Fibroblast of mammary gland (primary cell): ENCODE data around the gene CLCN2.
"Not testable (repeated sequence)": the region's sequence is repeated elsewhere in the genome, so short reads cannot be mapped to it uniquely, and the experiment has no call there.

Experiments
- DNase-seq: peaks from one replicate; pipeline ENCODE4 v3.0.0-alpha.2; 2010; ENCODE audit warnings: low read depth
- H3K4me3 ChIP-seq: 2 replicates; pipeline ENCODE4 v1.5.1; 2011; ENCODE audit warnings: low read depth, mild to moderate bottlenecking, low read length, moderate library complexity; ENCODE audit not compliant: control insufficient read depth
- TF ChIP-seq, protein P1 (sequence below): conservative IDR thresholded peaks from 2 replicates; pipeline ENCODE4 v1.5.1; 2011; ENCODE audit warnings: low read depth, low read length, inconsistent platforms; ENCODE audit not compliant: control insufficient read depth, insufficient read depth

The CLCN2 gene

DNA sequence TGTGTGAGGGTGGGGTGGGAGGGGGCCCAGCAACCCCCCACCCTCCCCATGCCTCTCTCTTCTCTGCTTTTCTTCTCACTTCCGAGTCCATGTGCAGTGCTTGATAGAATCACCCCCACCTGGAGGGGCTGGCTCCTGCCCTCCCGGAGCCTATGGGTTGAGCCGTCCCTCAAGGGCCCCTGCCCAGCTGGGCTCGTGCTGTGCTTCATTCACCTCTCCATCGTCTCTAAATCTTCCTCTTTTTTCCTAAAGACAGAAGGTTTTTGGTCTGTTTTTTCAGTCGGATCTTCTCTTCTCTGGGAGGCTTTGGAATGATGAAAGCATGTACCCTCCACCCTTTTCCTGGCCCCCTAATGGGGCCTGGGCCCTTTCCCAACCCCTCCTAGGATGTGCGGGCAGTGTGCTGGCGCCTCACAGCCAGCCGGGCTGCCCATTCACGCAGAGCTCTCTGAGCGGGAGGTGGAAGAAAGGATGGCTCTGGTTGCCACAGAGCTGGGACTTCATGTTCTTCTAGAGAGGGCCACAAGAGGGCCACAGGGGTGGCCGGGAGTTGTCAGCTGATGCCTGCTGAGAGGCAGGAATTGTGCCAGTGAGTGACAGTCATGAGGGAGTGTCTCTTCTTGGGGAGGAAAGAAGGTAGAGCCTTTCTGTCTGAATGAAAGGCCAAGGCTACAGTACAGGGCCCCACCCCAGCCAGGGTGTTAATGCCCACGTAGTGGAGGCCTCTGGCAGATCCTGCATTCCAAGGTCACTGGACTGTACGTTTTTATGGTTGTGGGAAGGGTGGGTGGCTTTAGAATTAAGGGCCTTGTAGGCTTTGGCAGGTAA is 15.9 kb downstream of the CLCN2 start:
- no peak overlapping the region for H3K4me3 ChIP-seq
- TF ChIP-seq, protein P1, sequence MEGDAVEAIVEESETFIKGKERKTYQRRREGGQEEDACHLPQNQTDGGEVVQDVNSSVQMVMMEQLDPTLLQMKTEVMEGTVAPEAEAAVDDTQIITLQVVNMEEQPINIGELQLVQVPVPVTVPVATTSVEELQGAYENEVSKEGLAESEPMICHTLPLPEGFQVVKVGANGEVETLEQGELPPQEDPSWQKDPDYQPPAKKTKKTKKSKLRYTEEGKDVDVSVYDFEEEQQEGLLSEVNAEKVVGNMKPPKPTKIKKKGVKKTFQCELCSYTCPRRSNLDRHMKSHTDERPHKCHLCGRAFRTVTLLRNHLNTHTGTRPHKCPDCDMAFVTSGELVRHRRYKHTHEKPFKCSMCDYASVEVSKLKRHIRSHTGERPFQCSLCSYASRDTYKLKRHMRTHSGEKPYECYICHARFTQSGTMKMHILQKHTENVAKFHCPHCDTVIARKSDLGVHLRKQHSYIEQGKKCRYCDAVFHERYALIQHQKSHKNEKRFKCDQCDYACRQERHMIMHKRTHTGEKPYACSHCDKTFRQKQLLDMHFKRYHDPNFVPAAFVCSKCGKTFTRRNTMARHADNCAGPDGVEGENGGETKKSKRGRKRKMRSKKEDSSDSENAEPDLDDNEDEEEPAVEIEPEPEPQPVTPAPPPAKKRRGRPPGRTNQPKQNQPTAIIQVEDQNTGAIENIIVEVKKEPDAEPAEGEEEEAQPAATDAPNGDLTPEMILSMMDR: peak; percentile 43
- peak; percentile 67 for DNase-seq

GRCh38 chr3:184344579-184345316 is 16.7 kb downstream of the CLCN2 start:
- no peak overlapping the region for H3K4me3 ChIP-seq
- DNase-seq: no peak
- TF ChIP-seq, protein P1: no peak

- no peak overlapping the region for H3K4me3 ChIP-seq
- no peak for DNase-seq
- TF ChIP-seq, protein P1: no peak
Observed at GRCh38 chr3:184343200-184343876, 18.1 kb downstream of the CLCN2 start.

DNA sequence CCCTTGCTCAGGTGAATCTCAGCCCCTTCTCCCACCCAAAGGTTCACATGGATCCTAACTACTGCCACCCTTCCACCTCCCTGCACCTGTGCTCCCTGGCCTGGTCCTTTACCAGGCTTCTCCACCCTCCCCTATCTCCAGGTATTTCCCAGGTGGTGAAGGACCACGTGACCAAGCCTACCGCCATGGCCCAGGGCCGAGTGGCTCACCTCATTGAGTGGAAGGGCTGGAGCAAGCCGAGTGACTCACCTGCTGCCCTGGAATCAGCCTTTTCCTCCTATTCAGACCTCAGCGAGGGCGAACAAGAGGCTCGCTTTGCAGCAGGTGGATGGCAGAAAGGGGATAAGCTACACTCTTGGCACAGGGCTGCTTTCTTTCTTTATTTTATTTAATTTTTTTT is 19.5 kb downstream of the CLCN2 start:
- DNase-seq: no peak
- no peak overlapping the region for H3K4me3 ChIP-seq
- TF ChIP-seq, protein P1: no peak

DNA sequence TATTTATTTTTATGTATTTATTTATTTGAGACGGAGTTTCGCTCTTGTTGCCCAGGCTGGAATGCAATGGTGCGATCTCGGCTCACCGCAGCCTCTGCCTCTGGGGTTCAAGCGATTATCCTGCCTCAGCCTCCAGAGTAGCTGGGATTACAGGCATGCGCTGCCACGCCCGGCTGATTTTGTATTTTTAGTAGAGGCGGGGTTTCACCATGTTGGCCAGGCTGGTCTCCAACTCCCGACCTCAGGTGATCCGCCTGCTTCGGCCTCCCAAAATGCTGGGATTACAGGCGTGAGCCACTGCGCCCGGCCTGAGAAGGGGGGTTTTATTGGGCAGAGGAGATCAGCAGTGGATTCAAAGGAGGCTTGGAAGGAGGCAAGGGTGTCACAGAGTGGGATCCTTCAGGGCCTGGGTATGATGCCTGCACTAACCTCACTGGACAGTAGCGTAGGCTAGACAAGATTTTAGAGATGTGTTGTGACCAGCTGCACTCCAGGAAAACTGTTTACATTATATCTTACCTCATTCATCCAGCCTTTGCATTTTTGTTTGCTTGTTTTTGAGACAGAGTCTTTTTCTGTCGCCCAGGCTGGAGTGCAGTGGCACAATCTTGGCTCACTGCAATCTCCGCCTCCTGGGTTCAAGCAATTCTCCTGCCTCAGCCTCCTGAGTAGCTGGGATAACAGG is 21.8 kb downstream of the CLCN2 start:
- DNase-seq, H3K4me3 ChIP-seq: not testable (repeated sequence)

- H3K4me3 ChIP-seq: peak overlapping the region; percentile 50
- DNase-seq: no peak
- TF ChIP-seq, protein P1: no peak
Observed at GRCh38 chr3:184339001-184339400, 22.4 kb downstream of the CLCN2 start.
